Measurements from ENCODE around the gene DSCAML1.
A peak's percentile ranks its signal among the peaks of the same experiment; 100 is the strongest.

DSCAML1 gene

GRCh38 chr11:117828611-117829368 is 31.8 kb upstream of the DSCAML1 start:
- no peak overlapping the region for H3K4me3 ChIP-seq (ENCODE audit: low read depth, low read length)
- H2AK5ac ChIP-seq (ENCODE audit: low read length): no peak overlapping the region
- H2BK120ac ChIP-seq (ENCODE audit: insufficient read depth, low read length, poor library complexity): no peak overlapping the region
- no peak overlapping the region for H2BK12ac ChIP-seq (ENCODE audit: low read length)
- no peaks in the 10 kb centered on the region for H3K79me2 ChIP-seq (ENCODE audit: control insufficient read depth, insufficient read depth, low read length, poor library complexity)
- WGBS (ENCODE audit: extremely low coverage, insufficient coverage, insufficient read length): no CpG with 5 or more reads among the region's 16 CpGs
- no peak overlapping the region for H3K18ac ChIP-seq (ENCODE audit: low read length)
- no peak overlapping the region for H3K4me2 ChIP-seq (ENCODE audit: low read length)
- H3K9ac ChIP-seq (ENCODE audit: low read length): no peak overlapping the region
- H3K14ac ChIP-seq (ENCODE audit: low read length): no peak overlapping the region
- no peaks in the 10 kb centered on the region for H3K36me3 ChIP-seq (ENCODE audit: control insufficient read depth in 1 of 2, insufficient read depth in 2 of 2, low read length in 2 of 2)
- no peak overlapping the region for H2AFZ ChIP-seq (ENCODE audit: insufficient read depth, low read length, poor library complexity)
- H3K23ac ChIP-seq (ENCODE audit: low read length): no peak overlapping the region
- no peak overlapping the region for H4K8ac ChIP-seq (ENCODE audit: low read depth, low read length)
- H4K91ac ChIP-seq (ENCODE audit: low read depth, low read length): no peak overlapping the region
- H3K27ac ChIP-seq (ENCODE audit: low read depth, low read length): no peak overlapping the region
- H3K4me1 ChIP-seq (ENCODE audit: control insufficient read depth in 1 of 2, insufficient read depth in 2 of 2, low read length in 2 of 2): peaks cover 8 to 9% of the 10 kb centered on the region in 2 experiments
- H3K9me3 ChIP-seq (ENCODE audit: insufficient read depth, low read depth, low read length): peaks cover 2% of the 10 kb centered on the region
- H3K79me1 ChIP-seq (ENCODE audit: low read length): no peaks in the 10 kb centered on the region
- DNase-seq: peak in 1 of 2 donors; percentile 40
- no peaks in the 10 kb centered on the region for H3K27me3 ChIP-seq (ENCODE audit: insufficient read depth, low read length)
- H3K4ac ChIP-seq (ENCODE audit: low read depth, low read length): no peak overlapping the region
- H4K12ac ChIP-seq (ENCODE audit: low read depth, low read length): no peak overlapping the region
- H2BK5ac ChIP-seq (ENCODE audit: low read depth, low read length, poor library complexity): no peak overlapping the region

GRCh38 chr11:117827521-117828511 is 30.8 kb upstream of the DSCAML1 start:
- Histone ChIP-seq H3K4me1 (ENCODE audit: control insufficient read depth in 1 of 2, insufficient read depth in 2 of 2, low read length in 2 of 2) (peaks cover 3 to 7% of the 10 kb centered on the region in 2 experiments), H3K27me3 (ENCODE audit: insufficient read depth, low read length) (no peaks in the 10 kb centered on the region), H3K27ac (ENCODE audit: low read depth, low read length) (no peak overlapping the region), H3K4ac (ENCODE audit: low read depth, low read length) (no peak overlapping the region), H2BK5ac (ENCODE audit: low read depth, low read length, poor library complexity) (no peak overlapping the region), H2AFZ (ENCODE audit: insufficient read depth, low read length, poor library complexity) (no peak overlapping the region), H3K9me3 (ENCODE audit: insufficient read depth, low read depth, low read length) (peaks cover 2% of the 10 kb centered on the region), H2AK5ac (ENCODE audit: low read length) (no peak overlapping the region), H3K23ac (ENCODE audit: low read length) (no peak overlapping the region), H3K79me1 (ENCODE audit: low read length) (no peaks in the 10 kb centered on the region), H3K79me2 (ENCODE audit: control insufficient read depth, insufficient read depth, low read length, poor library complexity) (no peaks in the 10 kb centered on the region), H2BK120ac (ENCODE audit: insufficient read depth, low read length, poor library complexity) (no peak overlapping the region), H4K8ac (ENCODE audit: low read depth, low read length) (no peak overlapping the region), H3K18ac (ENCODE audit: low read length) (no peak overlapping the region), H3K4me3 (ENCODE audit: low read depth, low read length) (no peak overlapping the region), H3K14ac (ENCODE audit: low read length) (no peak overlapping the region), H3K9ac (ENCODE audit: low read length) (no peak overlapping the region), H4K91ac (ENCODE audit: low read depth, low read length) (no peak overlapping the region), H4K12ac (ENCODE audit: low read depth, low read length) (no peak overlapping the region), H2BK12ac (ENCODE audit: low read length) (no peak overlapping the region), H3K36me3 (ENCODE audit: control insufficient read depth in 1 of 2, insufficient read depth in 2 of 2, low read length in 2 of 2) (no peaks in the 10 kb centered on the region), H3K4me2 (ENCODE audit: low read length) (no peak overlapping the region)
- no CpG with 5 or more reads among the region's 15 CpGs for WGBS (ENCODE audit: extremely low coverage, insufficient coverage, insufficient read length)
- DNase-seq: no peak

DNA sequence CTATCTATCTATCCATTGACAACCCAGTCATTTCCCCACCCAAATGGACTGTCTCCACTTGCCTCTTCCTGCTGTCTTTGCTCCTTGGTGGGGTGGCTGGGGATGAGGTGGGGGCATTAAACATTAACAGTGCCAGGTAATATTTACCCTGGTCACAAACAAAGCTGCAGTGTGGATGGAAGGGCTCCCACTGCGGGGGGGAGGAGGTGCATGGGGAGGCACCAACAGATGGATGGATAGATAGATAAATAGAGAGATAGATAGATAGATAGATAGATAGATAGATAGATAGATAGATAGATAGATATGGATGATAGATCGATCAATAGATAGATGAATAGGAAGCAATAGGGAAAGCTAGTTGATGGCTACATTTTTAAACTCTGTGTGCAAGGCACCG is 29.8 kb upstream of the DSCAML1 start:
- no peak overlapping the region for H3K4me2 ChIP-seq (ENCODE audit: low read length)
- H4K91ac ChIP-seq (ENCODE audit: low read depth, low read length): no peak overlapping the region
- no peak overlapping the region for H2BK12ac ChIP-seq (ENCODE audit: low read length)

GRCh38 chr11:117826190-117826570 is 29.2 kb upstream of the DSCAML1 start:
- Histone ChIP-seq H2BK120ac (ENCODE audit: insufficient read depth, low read length, poor library complexity) (no peak overlapping the region), H3K9ac (ENCODE audit: low read length) (no peak overlapping the region), H3K36me3 (ENCODE audit: control insufficient read depth in 1 of 2, insufficient read depth in 2 of 2, low read length in 2 of 2) (no peaks in the 10 kb centered on the region), H2BK5ac (ENCODE audit: low read depth, low read length, poor library complexity) (no peak overlapping the region), H2AFZ (ENCODE audit: insufficient read depth, low read length, poor library complexity) (no peak overlapping the region), H2BK12ac (ENCODE audit: low read length) (no peak overlapping the region), H3K4me2 (ENCODE audit: low read length) (no peak overlapping the region), H4K8ac (ENCODE audit: low read depth, low read length) (no peak overlapping the region), H3K27me3 (ENCODE audit: insufficient read depth, low read length) (no peaks in the 10 kb centered on the region), H3K27ac (ENCODE audit: low read depth, low read length) (no peak overlapping the region), H4K12ac (ENCODE audit: low read depth, low read length) (no peak overlapping the region), H4K91ac (ENCODE audit: low read depth, low read length) (no peak overlapping the region), H3K4me3 (ENCODE audit: low read depth, low read length) (no peak overlapping the region), H2AK5ac (ENCODE audit: low read length) (no peak overlapping the region), H3K79me2 (ENCODE audit: control insufficient read depth, insufficient read depth, low read length, poor library complexity) (no peaks in the 10 kb centered on the region), H3K9me3 (ENCODE audit: insufficient read depth, low read depth, low read length) (no peaks in the 10 kb centered on the region), H3K23ac (ENCODE audit: low read length) (no peak overlapping the region), H3K18ac (ENCODE audit: low read length) (no peak overlapping the region), H3K79me1 (ENCODE audit: low read length) (no peaks in the 10 kb centered on the region), H3K4me1 (ENCODE audit: control insufficient read depth in 1 of 2, insufficient read depth in 2 of 2, low read length in 2 of 2) (peaks cover 3 to 7% of the 10 kb centered on the region in 2 experiments), H3K14ac (ENCODE audit: low read length) (no peak overlapping the region), H3K4ac (ENCODE audit: low read depth, low read length) (no peak overlapping the region)
- DNase-seq: no peak
- no CpG with 5 or more reads among the region's 10 CpGs for WGBS (ENCODE audit: extremely low coverage, insufficient coverage, insufficient read length)

More for the DNA sequence above, 29.8 kb upstream of the DSCAML1 start:
- Histone ChIP-seq H2AK5ac (ENCODE audit: low read length) (no peak overlapping the region), H4K8ac (ENCODE audit: low read depth, low read length) (no peak overlapping the region), H3K36me3 (ENCODE audit: control insufficient read depth in 1 of 2, insufficient read depth in 2 of 2, low read length in 2 of 2) (no peaks in the 10 kb centered on the region), H3K4me3 (ENCODE audit: low read depth, low read length) (no peak overlapping the region), H3K79me1 (ENCODE audit: low read length) (no peaks in the 10 kb centered on the region), H2AFZ (ENCODE audit: insufficient read depth, low read length, poor library complexity) (no peak overlapping the region), H3K27me3 (ENCODE audit: insufficient read depth, low read length) (no peaks in the 10 kb centered on the region), H3K4me1 (ENCODE audit: control insufficient read depth in 1 of 2, insufficient read depth in 2 of 2, low read length in 2 of 2) (peaks cover 3 to 7% of the 10 kb centered on the region in 2 experiments), H3K9me3 (ENCODE audit: insufficient read depth, low read depth, low read length) (peaks cover 2% of the 10 kb centered on the region), H3K79me2 (ENCODE audit: control insufficient read depth, insufficient read depth, low read length, poor library complexity) (no peaks in the 10 kb centered on the region), H3K27ac (ENCODE audit: low read depth, low read length) (no peak overlapping the region), H3K14ac (ENCODE audit: low read length) (no peak overlapping the region), H2BK120ac (ENCODE audit: insufficient read depth, low read length, poor library complexity) (no peak overlapping the region), H3K18ac (ENCODE audit: low read length) (no peak overlapping the region), H3K23ac (ENCODE audit: low read length) (no peak overlapping the region), H4K12ac (ENCODE audit: low read depth, low read length) (no peak overlapping the region), H3K9ac (ENCODE audit: low read length) (no peak overlapping the region), H2BK5ac (ENCODE audit: low read depth, low read length, poor library complexity) (no peak overlapping the region), H3K4ac (ENCODE audit: low read depth, low read length) (no peak overlapping the region)
- DNase-seq: no peak
- WGBS (ENCODE audit: extremely low coverage, insufficient coverage, insufficient read length): 100% methylated on average over 1 of the region's 3 CpGs
